Caco-2 (cell line): ENCODE results near the gene TRPC4. TPM values are rescaled to one million over a fixed set of nuclear protein-coding genes. Genes with fewer than 3 reads are reported as not detected.

Experiments used
- BruUV-seq: library from RNA; stranded (reverse); fragments of 400-500 nt; replicated peaks from 2 replicates; lab custom pipeline; 2021; lab: Mats Ljungman, UMichigan
- CTCF ChIA-PET: fragments of 300-600 bp; sonication (Branson Sonifier 250); formaldehyde crosslinking; loops from one replicate; lab custom pipeline; 2022; ENCODE audit warnings: antibody characterized with exemption; lab: Charles Lee
- POLR2A ChIA-PET: fragments of 300-600 bp; sonication (Branson Sonifier 250); formaldehyde crosslinking; loops from one replicate; lab custom pipeline; 2022; ENCODE audit warnings: antibody characterized with exemption; lab: Charles Lee
- DNase-seq, 2 experiments: peaks; one replicate each; pipeline versions ENCODE4 v3.0.0 to v3.0.0-alpha.2; 2020 to 2022
- H3K27me3 ChIP-seq: replicated peaks from 2 replicates; pipeline ENCODE4 v1.6.0; 2011; ENCODE audit warnings: low read length; ENCODE audit not compliant: control insufficient read depth, insufficient read depth
- H3K36me3 ChIP-seq: 2 replicates; pipeline ENCODE4 v1.5.1; 2011; ENCODE audit warnings: low read length; ENCODE audit not compliant: control insufficient read depth, insufficient read depth
- H3K4me1 ChIP-seq: fragments of 250-450 bp; sonication (Bioruptor Pico); 2 replicates; pipeline ENCODE4 v1.5.1; 2020; ENCODE audit warnings: mild to moderate bottlenecking
- H3K4me3 ChIP-seq: 2 replicates; pipeline ENCODE4 v1.5.1; 2011; ENCODE audit warnings: low read depth, mild to moderate bottlenecking, control low read depth, low read length
- H3K9me3 ChIP-seq: fragments of 250-450 bp; sonication (Bioruptor Pico); 2 replicates; pipeline ENCODE4 v1.5.1; 2020; ENCODE audit warnings: mild to moderate bottlenecking, moderate library complexity
- H3K27ac Mint-ChIP-seq: one replicate; pipeline ENCODE4 v1.8.0; 2022; ENCODE audit warnings: mixed read lengths; ENCODE audit not compliant: unreplicated experiment
- H3K27me3 Mint-ChIP-seq: one replicate; pipeline ENCODE4 v1.8.0; 2022; ENCODE audit warnings: mixed read lengths; ENCODE audit not compliant: insufficient read depth, unreplicated experiment
- H3K36me3 Mint-ChIP-seq: one replicate; pipeline ENCODE4 v1.8.0; 2022; ENCODE audit warnings: mild to moderate bottlenecking, mixed read lengths; ENCODE audit not compliant: insufficient read depth, unreplicated experiment
- H3K4me1 Mint-ChIP-seq: one replicate; pipeline ENCODE4 v1.8.0; 2022; ENCODE audit warnings: low read depth, mixed read lengths; ENCODE audit not compliant: unreplicated experiment
- H3K4me3 Mint-ChIP-seq: one replicate; pipeline ENCODE4 v1.8.0; 2022; ENCODE audit warnings: mild to moderate bottlenecking, moderate library complexity, mixed read lengths; ENCODE audit not compliant: unreplicated experiment
- H3K9me3 Mint-ChIP-seq: one replicate; pipeline ENCODE4 v1.8.0; 2022; ENCODE audit warnings: mixed read lengths; ENCODE audit not compliant: unreplicated experiment
- CTCF ChIP-seq, 2 experiments: fragments of 200-600 bp in 1 of 2; IDR thresholded peaks; 1 replicate in 1 of 2; 2 replicates in 1 of 2; pipeline versions ENCODE4 v1.5.1 to v1.8.0; 2011 to 2022; ENCODE audit warnings: antibody characterized with exemption in 1 of 2, control low read depth in 1 of 2, inconsistent platforms in 1 of 2, low read depth in 1 of 2, low read length in 1 of 2, mild to moderate bottlenecking in 1 of 2, moderate library complexity in 1 of 2; ENCODE audit not compliant: insufficient read depth in 1 of 2, severe bottlenecking in 1 of 2, unreplicated experiment in 1 of 2
- intact Hi-C: fragments of 100-400 bp; cut with micrococcal nuclease; formaldehyde crosslinking; loops from one replicate; pipeline ENCODE4 v1.10.0; 2022; ENCODE audit not compliant: unreplicated experiment
- total RNA-seq: library from RNA; stranded (reverse); gene quantifications from 2 replicates; pipeline ENCODE4 v1.2.3, GENCODE V29; 2022

TRPC4 gene
- total RNA-seq, 1 experiment from 2014 or later, result not detected

GRCh38 chr13:37602733-37603381, 266.7 kb downstream of the TRPC4 start:
- intact Hi-C loops, result loop anchor here (1.0 to 10.0 kb wide), 3 partner anchors 298 to 528 kb away; no protein-coding TSS in a partner anchor
- CTCF ChIA-PET, result interaction anchor here (1.1 kb wide), 1 partner anchor 298 kb away, joined by 3 read pairs; no protein-coding TSS in a partner anchor
- H3K36me3 Mint-ChIP-seq, result no peaks in the 10 kb centered on the region
- H3K4me1 ChIP-seq, result no peaks in the 10 kb centered on the region
- H3K4me3 Mint-ChIP-seq, result no peak overlapping the region
- no peak overlapping the region for H3K27ac Mint-ChIP-seq
- no peak overlapping the region for H3K4me3 ChIP-seq
- no peaks in the 10 kb centered on the region for H3K36me3 ChIP-seq
- BruUV-seq, result no TSS peak
- H3K4me1 Mint-ChIP-seq, result no peaks in the 10 kb centered on the region
- POLR2A ChIA-PET, result no interaction called here
- DNase-seq, result no peak
- no peaks in the 10 kb centered on the region; the same call in 1 of the 2 replicates for H3K27me3 ChIP-seq
- H3K9me3 Mint-ChIP-seq, result no peaks in the 10 kb centered on the region
- peak in 1 of 2 experiments; percentile 46 for TF ChIP-seq CTCF (IDR thresholded peaks at IDR 0.05; ENCODE audit: insufficient read depth in 1 of 2, low read depth in 1 of 2, low read length in 1 of 2, severe bottlenecking in 1 of 2, unreplicated experiment in 1 of 2)
- H3K9me3 ChIP-seq, result no peaks in the 10 kb centered on the region
- H3K27me3 Mint-ChIP-seq, result peaks cover 13% of the 10 kb centered on the region

- H3K36me3 Mint-ChIP-seq, result no peaks in the 10 kb centered on the region
- H3K36me3 ChIP-seq, result no peaks in the 10 kb centered on the region
- H3K4me1 ChIP-seq, result no peaks in the 10 kb centered on the region
- H3K4me1 Mint-ChIP-seq, result no peaks in the 10 kb centered on the region
- no peak for DNase-seq
- H3K27ac Mint-ChIP-seq, result no peak overlapping the region
- ChIA-PET CTCF (interaction anchor here (1.1 kb wide), 1 partner anchor 296 kb away, joined by 3 read pairs; no protein-coding TSS in a partner anchor), POLR2A (no interaction called here)
- TF ChIP-seq CTCF (IDR thresholded peaks at IDR 0.05; ENCODE audit: insufficient read depth in 1 of 2, low read depth in 1 of 2, low read length in 1 of 2, severe bottlenecking in 1 of 2, unreplicated experiment in 1 of 2), result no peak
- intact Hi-C loops, result loop anchor here (1.0 to 10.0 kb wide), 3 partner anchors 297 to 527 kb away; no protein-coding TSS in a partner anchor
- no peak overlapping the region for H3K4me3 Mint-ChIP-seq
- peaks cover 13% of the 10 kb centered on the region for H3K27me3 Mint-ChIP-seq
- H3K9me3 ChIP-seq, result no peaks in the 10 kb centered on the region
- H3K9me3 Mint-ChIP-seq, result no peaks in the 10 kb centered on the region
- no peaks in the 10 kb centered on the region; the same call in 1 of the 2 replicates for H3K27me3 ChIP-seq
- no TSS peak for BruUV-seq
- no peak overlapping the region for H3K4me3 ChIP-seq
These were observed 267.7 kb downstream of the TRPC4 start for GRCh38 chr13:37601648-37602440.

GRCh38 chr13:37599519-37599918, 270.1 kb downstream of the TRPC4 start:
- H3K4me3 ChIP-seq, result no peak overlapping the region
- DNase-seq, result no peak
- no peaks in the 10 kb centered on the region for H3K4me1 ChIP-seq
- H3K9me3 Mint-ChIP-seq, result no peaks in the 10 kb centered on the region
- ChIA-PET POLR2A (no interaction called here), CTCF (no interaction called here)
- BruUV-seq, result no TSS peak
- no peaks in the 10 kb centered on the region for H3K9me3 ChIP-seq
- H3K36me3 Mint-ChIP-seq, result no peaks in the 10 kb centered on the region
- TF ChIP-seq CTCF (IDR thresholded peaks at IDR 0.05; ENCODE audit: insufficient read depth in 1 of 2, low read depth in 1 of 2, low read length in 1 of 2, severe bottlenecking in 1 of 2, unreplicated experiment in 1 of 2), result no peak
- peaks cover 10% of the 10 kb centered on the region for H3K27me3 Mint-ChIP-seq
- intact Hi-C loops, result no loop called here
- no peaks in the 10 kb centered on the region; the same call in 1 of the 2 replicates for H3K27me3 ChIP-seq
- H3K4me1 Mint-ChIP-seq, result no peaks in the 10 kb centered on the region
- H3K4me3 Mint-ChIP-seq, result no peak overlapping the region
- no peaks in the 10 kb centered on the region for H3K36me3 ChIP-seq
- no peak overlapping the region for H3K27ac Mint-ChIP-seq
